AG09319 (cell line): Measurements from ENCODE around the gene THUMPD3.

ENCODE experiments used
- DNase-seq: peaks from one replicate; pipeline ENCODE4 v3.0.0-alpha.2; 2010; ENCODE audit warnings: low read depth; ENCODE audit errors: extremely low read depth
- CTCF ChIP-seq: IDR thresholded peaks from 2 replicates; pipeline ENCODE4 v1.5.1; 2011; ENCODE audit warnings: low read depth, mild to moderate bottlenecking, inconsistent platforms, low read length, moderate library complexity

Gene THUMPD3

DNA sequence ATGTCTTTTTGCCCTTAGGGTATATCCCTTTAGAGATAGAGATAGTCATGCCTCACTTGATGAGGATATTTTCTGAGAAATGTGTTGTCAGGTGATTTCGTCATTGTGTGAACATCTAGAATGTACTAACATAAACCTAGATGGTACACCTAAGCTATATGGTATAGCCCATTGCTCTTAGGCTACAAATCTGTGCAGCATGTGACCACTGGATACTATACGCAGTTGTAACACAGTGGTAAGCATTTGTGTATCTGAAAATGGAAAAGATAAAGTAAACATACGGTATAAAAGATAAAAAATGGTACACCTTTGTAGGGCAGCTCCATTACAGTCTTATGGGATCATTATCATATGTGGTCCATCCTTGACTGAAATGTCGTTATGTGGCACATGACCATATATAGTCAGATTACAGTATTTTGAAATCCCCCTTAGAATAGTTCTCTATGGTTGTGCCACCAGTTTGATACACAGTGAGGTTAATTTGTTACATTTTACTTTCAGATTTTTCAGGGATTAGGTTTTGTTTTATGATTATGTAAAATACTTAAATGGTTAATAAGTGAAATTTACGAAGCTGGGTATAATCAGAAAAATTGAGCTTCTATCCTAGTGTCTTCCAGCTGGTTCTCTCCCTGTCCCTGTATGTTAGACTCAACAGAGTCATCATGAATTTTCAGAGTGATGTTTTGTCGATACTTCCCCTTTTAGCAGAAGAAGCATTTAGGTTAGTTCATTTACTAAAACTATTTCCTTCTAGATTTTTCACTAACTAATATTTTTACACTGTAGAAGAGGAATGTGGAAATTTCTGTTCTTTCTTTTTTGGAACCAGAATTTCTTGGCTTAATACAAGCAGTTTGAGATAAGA lies 47.4 kb downstream of the THUMPD3 start:
- no peak for DNase-seq
- no peak for TF ChIP-seq CTCF

DNA sequence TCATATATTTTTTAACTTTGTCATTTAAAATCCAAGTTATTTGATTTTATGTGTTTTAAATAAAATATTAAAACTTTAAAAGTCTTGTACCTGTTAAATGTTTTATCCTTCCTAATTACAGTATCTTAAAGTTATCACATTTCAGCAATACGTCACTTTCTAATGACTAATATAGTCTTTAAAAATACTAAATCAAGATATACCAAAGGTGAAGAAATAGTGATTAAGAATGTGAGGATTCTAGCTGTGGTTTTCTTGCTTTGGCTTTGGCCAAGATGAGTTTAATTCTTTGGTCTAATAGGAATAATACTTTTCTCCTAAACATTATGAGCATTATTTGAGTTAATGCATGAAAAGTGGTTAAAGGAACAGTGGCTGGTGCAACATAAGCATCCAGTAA lies 48.4 kb downstream of the THUMPD3 start:
- no peak for DNase-seq
- no peak for TF ChIP-seq CTCF

DNA sequence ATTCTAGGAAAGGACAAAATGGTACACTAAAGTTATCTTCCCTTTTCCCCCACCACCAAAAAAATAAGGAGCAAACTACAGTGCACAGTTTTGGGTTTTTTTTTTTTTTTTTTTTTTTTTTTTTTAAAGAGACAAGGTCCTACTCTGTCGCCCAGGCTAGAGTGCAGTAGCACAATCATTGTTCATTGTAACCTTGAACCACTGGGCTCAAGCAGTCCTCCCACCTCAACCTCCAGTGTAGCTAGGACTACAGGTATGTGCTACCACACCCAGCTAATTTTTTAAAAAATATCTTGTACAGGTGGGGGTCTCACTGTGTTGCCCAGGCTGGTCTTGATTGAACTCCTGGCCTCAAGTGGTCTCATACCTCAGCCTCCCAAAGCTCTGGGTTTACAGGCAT lies 49.4 kb downstream of the THUMPD3 start:
- TF ChIP-seq CTCF, result no peak
- DNase-seq, result no peak

- DNase-seq, result no peak
Observed at GRCh38 chr3:9414826-9415225, 52.0 kb downstream of the THUMPD3 start.

GRCh38 chr3:9415485-9416138 lies 52.8 kb downstream of the THUMPD3 start:
- no peak for TF ChIP-seq CTCF
- no peak for DNase-seq

More at GRCh38 chr3:9414826-9415225, 52.0 kb downstream of the THUMPD3 start:
- TF ChIP-seq CTCF, result no peak

GRCh38 chr3:9416139-9416780 lies 53.4 kb downstream of the THUMPD3 start:
- no peak for DNase-seq
- no peak for TF ChIP-seq CTCF

DNA sequence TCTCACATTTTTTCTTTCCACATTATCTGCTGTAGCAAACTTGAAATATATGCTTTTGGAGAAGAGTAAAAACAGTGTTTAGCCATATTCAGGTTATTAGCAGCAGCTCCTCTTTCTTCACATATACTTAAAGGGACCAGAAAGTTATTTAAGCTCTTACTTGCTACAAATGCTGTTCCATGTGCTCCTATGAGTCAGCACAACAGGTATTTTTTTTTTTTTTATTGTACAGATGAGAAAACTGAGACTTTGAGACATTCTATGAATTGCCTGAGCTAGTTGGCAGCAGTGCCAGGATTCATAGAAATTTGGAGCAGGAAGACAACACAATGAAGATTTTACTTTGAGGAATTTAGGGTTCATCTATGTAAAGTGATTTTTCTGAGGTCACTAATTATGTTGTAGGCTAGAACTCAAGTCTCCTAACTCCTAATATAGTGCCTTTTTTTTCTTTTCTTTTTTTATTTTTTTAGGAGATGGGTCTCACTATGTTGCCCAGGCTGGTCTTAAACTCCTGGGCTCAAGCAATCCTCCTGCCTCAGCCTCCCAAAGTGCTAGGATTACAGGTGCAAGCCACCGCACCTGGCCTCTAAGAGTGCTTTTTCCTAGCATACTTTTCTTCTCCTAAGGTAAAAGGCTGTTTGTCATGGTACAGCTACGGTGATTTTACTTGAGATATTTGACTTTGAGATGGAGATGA lies 58.1 kb downstream of the THUMPD3 start:
- no peak for DNase-seq
- TF ChIP-seq CTCF, result no peak
